Epidermal melanocyte (primary cell): ENCODE measurements around the gene DLK1.

Experiments
- DNase-seq: peaks from one replicate; pipeline ENCODE4 v3.0.0; 2011; ENCODE audit warnings: low spot score; ENCODE audit not compliant: insufficient read length

DLK1 gene

GRCh38 chr14:100776681-100777365 is 50.1 kb downstream of the DLK1 start:
- DNase-seq = no peak

- no peak for DNase-seq
These were observed 50.7 kb downstream of the DLK1 start for GRCh38 chr14:100777366-100777817.

GRCh38 chr14:100777818-100778525 is 51.3 kb downstream of the DLK1 start:
- DNase-seq = no peak

- no peak for DNase-seq
These were observed 51.8 kb downstream of the DLK1 start for GRCh38 chr14:100778526-100778882.

- DNase-seq = no peak
These were observed 52.4 kb downstream of the DLK1 start for GRCh38 chr14:100778951-100779690.

- no peak for DNase-seq
These were observed 53.0 kb downstream of the DLK1 start for GRCh38 chr14:100779691-100780080.

- DNase-seq = no peak
These were observed 53.6 kb downstream of the DLK1 start for GRCh38 chr14:100780246-100780645.

GRCh38 chr14:100780646-100781355 is 54.1 kb downstream of the DLK1 start:
- no peak for DNase-seq

GRCh38 chr14:100781952-100782351 is 55.3 kb downstream of the DLK1 start:
- DNase-seq = no peak

- DNase-seq = no peak
These were observed 56.0 kb downstream of the DLK1 start for GRCh38 chr14:100782516-100783320.

GRCh38 chr14:100783630-100784370 is 57.1 kb downstream of the DLK1 start:
- DNase-seq = no peak

- no peak for DNase-seq
These were observed 58.0 kb downstream of the DLK1 start for GRCh38 chr14:100784523-100785337.

- no peak for DNase-seq
These were observed 58.6 kb downstream of the DLK1 start for GRCh38 chr14:100785338-100785615.

- no peak for DNase-seq
These were observed 58.9 kb downstream of the DLK1 start for GRCh38 chr14:100785626-100786025.

GRCh38 chr14:100786131-100786530 is 59.4 kb downstream of the DLK1 start:
- DNase-seq = no peak

GRCh38 chr14:100786576-100787219 is 60.0 kb downstream of the DLK1 start:
- no peak for DNase-seq

- DNase-seq = no peak
These were observed 61.0 kb downstream of the DLK1 start for GRCh38 chr14:100787659-100788058.
